GM18511 (cell line): ENCODE results near the gene BSCL2.
"Not testable (repeated sequence)": the region's sequence is repeated elsewhere in the genome, so short reads cannot be mapped to it uniquely, and the experiment has no call there.

Source experiments
- ATAC-seq: cut with Tn5 transposase; IDR thresholded peaks from one replicate; pipeline ENCODE4 v1.9.1; 2021; ENCODE audit warnings: mild to moderate bottlenecking, moderate library complexity; ENCODE audit not compliant: unreplicated experiment

Gene BSCL2

DNA sequence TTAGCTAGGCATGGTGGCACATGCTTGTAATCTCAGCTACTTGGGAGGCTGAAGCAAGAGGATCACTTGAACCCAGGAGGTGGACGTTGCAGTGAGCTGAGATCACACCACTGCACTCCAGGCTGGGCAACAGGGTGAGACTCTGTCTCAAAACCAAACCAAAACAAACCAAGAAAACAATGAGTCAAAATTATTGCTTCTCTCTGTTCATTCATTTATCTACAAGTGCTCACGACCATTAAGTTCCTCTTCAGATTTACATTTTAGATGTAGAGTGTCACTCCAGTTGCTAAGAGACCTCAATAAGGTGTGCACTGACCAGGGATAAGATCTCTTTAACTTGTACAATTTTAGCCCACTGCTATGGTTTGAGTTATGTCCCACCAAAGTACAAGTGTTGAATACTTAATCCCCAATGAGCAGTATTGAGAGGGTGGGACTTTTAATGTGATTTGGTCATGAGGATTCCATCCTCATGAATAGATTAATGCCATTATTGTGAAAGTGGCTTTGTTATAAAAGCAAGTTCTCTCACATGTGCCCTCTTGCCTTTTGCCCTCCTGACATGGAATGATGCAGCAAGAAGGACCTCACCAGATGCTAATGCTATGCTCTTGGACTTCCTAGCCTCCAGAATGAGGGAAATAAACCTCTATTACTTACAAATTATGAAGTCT, 12.2 kb upstream of the BSCL2 start:
- ATAC-seq = no peak

DNA sequence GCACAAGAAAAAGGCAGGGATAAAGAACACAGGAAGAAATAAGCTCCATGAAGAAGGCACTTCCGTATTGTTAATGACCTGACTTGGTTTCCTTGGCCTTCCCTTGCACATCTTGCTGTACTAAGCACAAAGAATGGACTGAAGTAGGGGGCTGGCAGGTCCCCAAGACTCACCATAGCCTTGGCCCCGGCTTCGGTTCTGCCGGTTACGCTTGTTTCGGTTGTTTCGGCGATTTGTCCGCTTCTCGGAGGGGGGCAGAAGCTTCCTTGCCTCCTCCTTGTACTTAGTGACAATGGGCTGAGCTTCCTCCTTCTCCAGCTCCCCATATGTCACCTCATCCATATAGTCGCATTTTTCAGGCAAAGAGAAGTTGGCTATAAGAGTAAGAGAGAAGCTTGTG, 9.6 kb upstream of the BSCL2 start:
- no peak for ATAC-seq

DNA sequence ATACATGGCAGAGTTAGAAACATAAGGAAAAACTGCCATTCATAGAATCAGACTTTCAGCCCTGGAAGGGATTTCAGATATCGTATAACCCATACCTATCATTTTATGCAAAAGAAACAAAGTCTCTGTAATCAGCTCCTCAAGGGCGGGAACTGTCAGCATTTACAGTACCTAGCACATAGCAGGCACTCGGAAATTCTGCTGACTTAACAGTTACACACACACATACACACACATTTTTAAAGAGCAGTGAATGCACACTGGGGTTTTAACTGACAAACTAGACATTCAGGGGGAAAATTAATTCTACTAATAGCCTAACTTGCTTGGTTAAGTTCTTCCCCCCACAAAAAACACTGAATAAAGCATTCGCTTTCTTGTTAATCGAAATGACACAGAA, 9.0 kb upstream of the BSCL2 start:
- ATAC-seq = no peak

DNA sequence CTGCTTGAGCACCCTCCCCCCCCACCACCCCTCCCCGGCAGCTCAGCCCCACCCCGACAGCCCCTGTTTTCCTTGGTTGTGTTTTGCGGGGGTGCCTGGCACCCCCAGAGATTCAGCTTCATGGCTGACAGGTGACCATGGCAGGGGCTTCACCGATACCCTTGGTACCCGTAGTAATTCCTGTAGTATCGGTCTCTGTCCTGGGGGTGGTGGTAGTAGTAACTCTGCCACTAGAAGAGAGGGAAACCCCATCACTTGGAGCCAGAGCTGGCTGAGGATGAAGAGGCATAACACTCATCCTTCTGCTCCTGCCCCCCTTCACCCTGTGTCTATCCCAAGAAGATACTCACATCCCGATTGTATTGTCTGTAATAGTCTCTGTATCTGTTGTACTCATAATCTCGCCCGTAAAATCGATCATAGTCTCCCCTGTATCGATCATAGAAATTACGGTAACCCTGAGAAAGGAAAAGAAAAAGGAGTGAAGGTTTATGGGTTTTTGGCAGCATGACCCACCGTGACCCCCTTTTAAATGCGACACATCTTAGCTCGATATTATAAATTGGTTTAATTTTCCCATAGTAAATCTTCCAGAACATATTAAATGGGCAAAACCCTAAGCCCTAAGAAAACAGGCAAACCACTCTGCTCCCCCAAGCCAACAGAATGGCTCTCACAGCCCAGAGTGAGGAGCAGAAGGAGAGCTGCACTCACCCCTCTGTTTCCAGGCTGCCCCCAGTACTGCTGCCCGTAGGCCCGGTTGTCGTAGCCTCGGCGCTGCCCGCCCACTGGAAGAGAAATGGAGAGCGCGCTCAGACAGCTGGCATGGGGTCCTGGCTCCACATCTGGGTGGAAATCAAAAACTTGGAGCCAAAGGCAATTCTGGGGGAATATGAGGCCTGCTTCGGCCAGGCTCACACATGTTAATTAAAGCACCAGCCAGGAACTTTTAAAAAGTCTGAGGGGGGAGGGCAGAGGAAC, 8.2 kb upstream of the BSCL2 start:
- ATAC-seq = no peak

DNA sequence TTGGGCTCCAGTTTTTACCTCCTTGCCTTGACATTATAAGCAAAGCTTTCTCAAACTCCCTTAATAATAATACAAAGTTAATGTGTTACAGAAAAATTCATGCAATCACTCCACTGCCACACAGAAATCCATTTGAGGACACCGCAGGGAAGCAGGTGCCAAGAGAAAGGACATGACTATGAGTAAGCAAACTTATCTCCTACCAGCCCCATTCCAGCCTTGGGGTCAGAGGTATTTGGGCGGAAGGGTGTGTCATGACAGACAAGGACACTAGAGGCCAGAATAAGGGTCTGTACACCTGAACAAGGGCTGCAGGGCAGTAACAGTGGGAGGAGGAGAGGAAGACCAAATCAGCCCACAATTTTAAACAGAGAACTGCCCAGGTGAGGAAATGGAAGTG, 6.1 kb upstream of the BSCL2 start:
- no peak for ATAC-seq

DNA sequence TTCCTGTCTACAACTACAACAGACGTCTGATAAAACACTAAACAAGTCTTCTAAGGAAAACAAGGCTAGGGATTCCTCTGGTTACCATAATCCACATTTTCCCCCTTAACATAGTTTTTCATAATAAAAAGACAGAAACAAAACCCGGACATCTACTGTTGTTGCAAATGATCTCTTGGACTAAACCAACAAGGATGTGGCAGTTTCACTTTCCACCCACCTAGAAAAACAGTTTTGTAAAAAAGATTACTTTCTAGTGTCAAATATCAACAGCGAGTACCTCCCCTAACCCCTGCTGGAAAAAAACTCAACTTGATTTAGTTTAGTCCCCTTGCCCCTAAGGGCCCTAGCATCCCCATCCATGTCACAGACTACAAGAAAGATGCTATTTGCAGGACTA, 5.6 kb upstream of the BSCL2 start:
- no peak for ATAC-seq

DNA sequence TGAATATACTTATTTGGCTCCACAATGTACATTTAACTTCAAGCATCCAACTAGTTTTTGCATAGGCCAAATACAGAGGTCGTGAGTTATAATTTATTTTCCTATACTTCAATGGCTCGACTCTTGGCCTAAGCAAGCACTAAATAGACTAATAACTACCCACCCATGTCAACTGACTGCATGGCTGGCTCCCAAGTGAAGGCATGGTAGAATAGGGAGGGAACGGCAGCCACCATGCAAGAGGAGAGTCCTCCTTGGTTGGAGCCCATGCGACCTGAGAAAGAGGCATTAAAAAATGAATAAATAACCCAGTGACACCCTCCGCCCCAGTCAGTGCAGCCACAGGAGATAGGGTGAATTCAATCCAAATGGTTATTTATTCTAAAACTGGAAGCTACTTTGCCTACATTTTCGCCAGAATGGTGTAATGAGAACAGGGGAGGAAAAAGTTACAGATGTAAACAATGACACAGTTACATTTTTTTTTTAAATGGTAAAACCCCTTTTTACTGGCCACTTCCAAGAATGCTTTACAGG, 5.1 kb upstream of the BSCL2 start:
- ATAC-seq = no peak

DNA sequence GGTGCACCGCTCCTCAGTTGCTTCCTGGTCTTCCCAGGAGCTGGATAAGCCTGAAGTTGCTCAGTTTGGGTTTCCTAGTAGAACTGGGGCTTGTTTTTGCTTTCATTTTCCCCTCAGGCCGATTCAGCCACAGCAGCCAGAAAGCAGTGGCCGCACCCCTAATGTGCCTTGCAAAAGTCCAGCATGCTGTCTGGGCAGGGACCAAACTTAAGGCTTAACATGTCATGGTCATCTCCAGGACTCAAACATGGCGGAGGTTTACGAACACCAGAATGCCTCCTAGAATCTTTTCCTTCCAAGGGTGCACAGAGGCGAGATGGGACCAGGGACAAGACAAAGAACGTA, 2.7 kb upstream of the BSCL2 start:
- ATAC-seq = no peak

DNA sequence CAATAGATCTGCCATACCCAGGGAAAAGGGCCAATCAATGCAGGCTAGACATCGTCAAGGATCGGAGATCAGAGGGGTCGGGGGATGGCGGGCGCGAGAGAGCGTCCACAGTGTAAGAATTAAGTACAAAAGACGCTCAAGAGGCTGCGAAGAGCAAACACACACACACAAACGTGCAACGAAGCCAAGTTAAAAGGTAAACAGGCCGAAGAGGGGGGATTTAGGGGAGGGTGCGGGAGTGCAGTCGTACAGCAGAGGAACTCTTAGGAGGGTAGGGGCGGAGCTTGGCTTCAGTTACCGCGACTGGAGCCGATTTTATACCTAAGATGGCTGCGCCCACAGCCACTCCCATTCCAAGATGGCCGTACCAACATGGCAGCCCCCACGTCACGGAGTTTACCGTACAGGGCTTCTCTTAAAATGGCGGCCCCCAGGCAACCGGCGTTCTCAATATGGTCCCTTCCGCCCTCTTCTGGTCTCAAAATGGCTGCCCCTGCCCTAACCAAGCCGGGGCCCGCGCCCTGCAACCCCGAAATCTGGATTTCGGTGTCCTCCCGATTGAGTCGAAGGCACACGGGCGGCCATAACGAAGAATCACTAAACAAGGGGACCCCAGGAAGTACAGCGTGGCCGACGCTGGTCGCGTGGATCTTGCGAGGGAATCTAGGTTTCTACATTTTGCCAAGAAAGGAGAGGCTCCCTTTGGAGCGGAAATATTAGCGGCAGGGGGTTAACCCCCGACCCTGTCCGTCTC, 2.2 kb upstream of the BSCL2 start:
- ATAC-seq = peak; percentile 77

DNA sequence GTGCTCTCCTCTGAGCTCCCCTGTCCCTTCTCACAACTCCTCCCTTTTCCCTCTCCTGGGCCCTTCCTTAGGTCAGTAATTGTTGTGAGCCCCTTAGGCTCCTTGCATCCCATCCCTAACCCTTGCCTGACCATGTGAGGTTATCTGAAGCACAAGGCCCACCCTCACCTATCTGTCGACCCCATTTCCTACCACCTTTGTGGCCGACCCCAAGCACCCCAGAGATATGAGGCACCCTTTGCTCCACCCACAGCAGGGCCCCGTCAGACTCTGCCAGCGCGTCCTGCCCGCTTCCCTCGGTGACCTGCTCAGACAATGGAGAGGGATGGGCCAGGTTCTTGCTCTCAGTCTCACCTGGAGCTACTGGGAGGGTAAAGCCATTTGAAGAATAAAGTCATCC, 1.6 kb upstream of the BSCL2 start:
- ATAC-seq = no peak

DNA sequence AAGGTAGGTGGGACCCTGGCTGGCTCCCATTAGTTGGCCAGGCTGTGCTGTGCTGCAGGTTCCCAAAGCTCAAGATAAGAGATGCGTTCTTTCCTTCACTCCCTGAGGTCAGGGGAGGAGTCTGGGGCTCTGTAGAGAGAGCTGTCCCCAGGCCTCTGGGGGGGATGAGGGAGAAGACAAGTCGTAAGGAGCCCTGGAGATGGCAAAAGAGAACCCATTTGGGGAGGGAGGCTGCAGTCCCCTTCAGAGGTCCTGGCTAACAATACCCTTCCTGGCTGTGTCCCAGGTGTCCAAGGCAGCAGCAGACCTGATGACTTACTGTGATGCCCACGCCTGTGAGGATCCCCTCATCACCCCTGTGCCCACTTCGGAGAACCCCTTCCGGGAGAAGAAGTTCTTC, 1.2 kb upstream of the BSCL2 start:
- ATAC-seq = no peak

DNA sequence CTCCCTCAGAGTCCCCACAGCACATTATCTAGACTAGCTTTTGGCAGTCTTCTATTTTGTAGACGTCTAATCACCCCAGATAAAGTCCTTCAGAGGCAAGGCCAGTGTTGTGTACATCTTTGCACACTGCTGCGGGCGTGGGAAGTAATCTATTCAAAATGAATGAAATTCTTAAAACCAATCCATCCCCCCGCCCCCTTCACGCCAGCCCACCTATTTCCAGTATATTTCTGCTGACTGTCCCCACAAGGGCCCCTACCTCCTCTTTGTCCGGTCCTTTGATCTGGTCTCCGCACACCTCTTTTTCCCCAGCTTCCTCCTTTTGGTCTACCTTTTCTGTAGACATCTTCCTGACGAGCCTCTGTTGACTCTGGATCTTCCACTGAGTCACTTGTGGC, 375 bp downstream of the BSCL2 start:
- ATAC-seq = no peak

DNA sequence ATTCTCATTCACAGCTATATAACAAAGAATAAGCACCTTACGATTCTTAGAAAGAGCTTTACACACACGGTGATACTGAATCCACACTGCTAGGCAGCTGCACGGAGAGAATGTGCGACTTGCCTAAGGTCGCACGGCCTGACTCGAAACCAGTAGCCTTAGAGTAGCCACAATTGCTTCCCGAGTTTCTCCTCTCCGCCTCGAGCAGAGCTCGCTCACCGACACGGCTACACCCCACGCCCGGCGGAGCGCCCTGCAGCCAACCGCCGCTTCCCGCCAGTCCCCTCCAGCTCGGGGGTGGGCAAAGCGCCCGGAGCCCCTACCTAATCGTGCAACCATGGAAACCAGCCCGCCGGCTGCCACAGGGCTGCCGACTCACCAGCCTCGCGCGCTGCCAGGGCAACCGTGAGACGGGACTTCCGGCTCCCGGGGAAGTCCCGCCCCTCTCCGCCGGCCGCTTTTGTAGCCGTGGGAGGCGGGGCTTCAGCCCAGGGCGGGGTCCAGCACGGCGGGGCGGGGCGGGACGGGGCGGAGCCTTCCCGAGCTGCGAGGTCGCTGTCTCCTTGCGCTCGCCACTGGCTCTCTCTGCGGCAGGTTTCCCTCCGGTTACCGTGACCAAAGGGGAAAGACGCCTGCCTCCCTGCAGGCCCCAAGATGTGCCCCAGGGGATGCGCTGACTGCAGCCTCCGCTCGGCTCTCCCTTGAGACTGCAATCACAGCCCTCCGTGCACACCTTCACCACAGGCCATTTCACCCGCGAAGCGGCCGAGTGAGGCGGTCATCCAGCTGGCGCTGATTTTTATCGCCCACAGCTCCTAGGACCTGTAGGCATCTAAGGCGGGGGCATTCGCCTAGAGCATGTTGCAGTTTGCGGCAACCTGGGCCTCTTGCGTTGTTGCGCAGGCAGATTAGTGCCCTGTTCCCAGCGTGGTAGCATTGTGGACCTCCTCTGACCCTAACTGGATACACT, 1.1 kb downstream of the BSCL2 start:
- peak; percentile 74 for ATAC-seq

DNA sequence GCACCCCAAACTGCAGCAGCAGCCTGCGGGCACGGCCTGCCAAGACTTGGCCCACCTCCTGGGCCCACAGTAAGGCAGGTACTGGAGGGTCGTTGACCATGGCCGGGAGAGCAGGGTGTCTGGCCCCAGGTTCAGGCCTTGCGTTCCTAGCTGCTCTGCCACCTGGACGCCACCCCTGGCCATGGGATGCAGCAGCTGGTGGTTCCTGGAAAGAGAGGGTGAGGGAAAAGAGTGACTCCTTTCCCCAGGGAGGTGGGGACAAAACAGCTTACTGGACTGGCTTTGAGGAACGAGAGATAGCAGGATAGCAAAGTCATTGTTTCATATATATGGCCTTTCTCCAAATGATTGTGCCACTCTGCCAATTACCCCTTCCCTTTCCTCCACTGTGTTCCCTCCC, 1.8 kb downstream of the BSCL2 start:
- no peak for ATAC-seq

DNA sequence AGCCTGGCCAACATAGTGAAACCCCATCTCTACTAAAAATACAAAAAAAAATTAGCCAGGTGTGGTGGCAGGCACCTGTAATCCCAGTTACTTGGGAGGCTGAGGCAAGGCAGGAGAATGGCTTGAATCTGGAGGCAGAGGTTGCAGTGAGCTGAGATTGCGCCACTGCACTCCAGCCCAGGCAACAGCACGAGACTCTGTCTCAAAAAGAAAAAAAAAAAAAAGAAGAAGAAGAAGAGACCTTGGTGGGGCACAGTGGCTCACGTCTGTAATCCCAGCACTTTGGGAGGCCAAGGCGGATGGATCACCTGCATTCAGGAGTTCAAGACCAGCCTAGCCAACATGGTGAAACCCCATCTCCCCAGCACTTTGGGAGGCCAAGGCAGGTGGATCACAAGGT, 3.3 kb downstream of the BSCL2 start:
- ATAC-seq = not testable (repeated sequence)

DNA sequence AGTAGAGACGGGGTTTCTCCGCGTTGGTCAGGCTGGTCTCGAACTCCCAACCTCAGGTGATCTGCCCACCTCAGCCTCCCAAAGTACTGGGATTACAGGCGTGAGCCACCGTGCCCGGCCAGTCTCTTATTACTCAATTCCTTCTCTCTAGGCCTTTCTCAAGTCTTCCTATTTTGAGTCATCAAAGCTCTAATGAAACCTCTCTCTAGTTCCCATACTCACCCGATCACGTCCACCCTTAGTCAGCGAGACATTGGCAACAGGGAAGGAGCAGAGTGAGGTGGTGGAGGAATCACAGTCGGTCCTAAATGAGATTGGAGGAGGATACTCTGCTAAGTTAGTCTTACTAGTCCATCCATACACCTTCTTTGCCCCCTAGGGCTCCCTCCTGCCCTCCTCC, 5.0 kb downstream of the BSCL2 start:
- no peak for ATAC-seq

DNA sequence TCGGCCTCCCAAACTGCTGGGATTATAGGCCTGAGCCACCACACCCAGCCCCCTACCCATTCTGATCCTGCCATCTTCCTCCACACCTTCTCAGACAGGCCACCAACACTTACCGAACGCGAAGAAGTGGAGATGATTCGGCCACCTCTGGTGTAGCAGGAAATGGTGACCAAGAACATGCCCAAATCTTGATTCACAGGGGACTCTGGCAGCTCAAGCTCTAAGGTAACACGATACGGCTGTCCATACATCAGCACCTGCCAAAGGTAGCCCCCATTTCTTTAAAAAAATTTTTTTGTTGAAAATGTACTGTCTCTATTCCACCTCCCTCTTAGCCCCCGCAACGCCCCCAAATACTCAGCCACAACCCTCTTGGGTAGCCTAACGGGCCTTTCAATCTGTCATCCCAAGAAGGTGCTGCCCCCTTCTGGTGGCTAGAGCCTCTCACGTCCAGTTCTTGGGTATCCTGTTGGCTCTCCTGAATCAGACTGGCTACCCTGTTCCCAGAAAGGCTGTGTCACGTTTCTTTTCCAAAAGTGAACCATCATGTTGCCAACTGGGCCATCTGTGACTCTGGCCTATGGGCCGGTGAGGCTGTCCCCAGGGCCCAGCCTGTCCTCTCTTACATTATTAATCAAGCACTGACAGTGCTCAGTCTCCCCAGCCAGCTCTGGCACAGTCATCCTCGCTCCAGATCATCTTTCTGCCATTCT, 12.6 kb downstream of the BSCL2 start:
- ATAC-seq = no peak

DNA sequence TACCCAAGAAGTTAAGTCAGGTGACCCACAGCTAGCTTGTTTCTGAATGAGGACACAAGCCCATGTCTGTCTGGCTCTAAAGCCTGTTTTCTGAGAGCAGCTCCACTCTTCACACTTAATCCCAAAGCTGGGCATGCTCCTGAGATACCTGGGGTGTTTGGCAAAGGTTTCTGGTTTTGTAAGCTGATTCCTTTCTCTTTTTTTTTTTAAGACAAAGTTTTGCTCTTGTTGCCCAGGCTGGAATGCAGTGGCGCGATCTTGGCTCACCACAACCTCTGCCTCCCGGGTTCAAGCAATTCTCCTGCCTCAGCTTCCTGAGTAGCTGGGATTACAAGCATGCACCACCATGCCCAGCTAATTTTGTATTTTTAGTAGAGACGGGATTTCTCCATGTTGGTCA, 13.6 kb downstream of the BSCL2 start:
- not testable (repeated sequence) for ATAC-seq

DNA sequence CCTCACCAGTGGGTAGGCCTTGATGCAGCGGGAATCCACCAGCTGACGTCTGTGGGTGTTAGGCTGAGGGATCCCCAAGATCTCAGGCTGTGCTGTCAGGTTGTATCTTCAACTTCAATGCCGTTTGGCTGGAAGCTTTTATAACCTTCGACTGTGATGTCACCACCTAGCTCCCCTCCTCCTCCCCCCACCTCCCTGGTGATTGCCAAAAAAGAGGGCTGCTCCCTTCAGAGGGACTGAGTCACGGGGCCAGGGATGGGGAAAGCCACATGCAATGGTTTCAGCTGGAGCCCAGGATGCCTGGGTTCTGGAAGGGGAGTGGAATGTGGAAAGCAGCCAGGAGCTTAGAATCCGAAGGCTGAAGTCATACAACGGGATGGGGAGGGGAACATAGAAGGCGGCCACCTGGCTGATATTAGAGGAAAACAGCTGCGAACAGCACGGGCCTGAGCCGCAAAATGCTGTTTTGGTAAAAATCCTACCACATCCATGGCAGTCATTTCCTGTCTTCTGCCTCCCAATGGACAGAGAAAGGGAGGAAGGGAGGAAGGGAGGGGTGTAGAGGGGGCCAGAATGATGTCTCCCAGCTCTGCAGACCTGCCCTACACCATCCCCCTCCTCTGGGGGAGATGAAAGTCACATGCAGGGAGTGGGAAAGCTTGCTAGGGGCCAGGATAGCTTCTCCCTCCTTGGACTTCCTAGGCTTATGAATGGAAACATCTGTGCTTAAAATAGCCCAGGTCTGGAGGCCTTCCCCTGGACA, 17.6 kb downstream of the BSCL2 start, which contains the start of gene LRRN4CL:
LRRN4CL (minus strand) TSS at position 110 of the 763 bp plus-strand sequence. CDS start 1,022 bp downstream, outside the sequence.
- no peak for ATAC-seq
